ENCODE data around the gene MAP4K4.

Gene MAP4K4

GRCh38 chr2:101870444-101870843 is 172.9 kb downstream of the MAP4K4 start:
- no peak for DNase-seq (ENCODE audit: low read depth)

- no peak for DNase-seq (ENCODE audit: low read depth)
These were observed 174.0 kb downstream of the MAP4K4 start for GRCh38 chr2:101871480-101871879.

GRCh38 chr2:101872480-101872879 is 175.0 kb downstream of the MAP4K4 start:
- DNase-seq (ENCODE audit: low read depth), result no peak

GRCh38 chr2:101873543-101873942 is 176.0 kb downstream of the MAP4K4 start:
- no peak for DNase-seq (ENCODE audit: low read depth)

GRCh38 chr2:101874069-101874468 is 176.6 kb downstream of the MAP4K4 start:
- no peak for DNase-seq (ENCODE audit: low read depth)

GRCh38 chr2:101879466-101879865 is 182.0 kb downstream of the MAP4K4 start:
- no peak for DNase-seq (ENCODE audit: low read depth)

- no peak for DNase-seq (ENCODE audit: low read depth)
These were observed 183.6 kb downstream of the MAP4K4 start for GRCh38 chr2:101881131-101881530.

- no peak for DNase-seq (ENCODE audit: low read depth)
These were observed 185.3 kb downstream of the MAP4K4 start for GRCh38 chr2:101882769-101883307.

- peak; percentile 53 for DNase-seq (ENCODE audit: low read depth)
These were observed 186.4 kb downstream of the MAP4K4 start for GRCh38 chr2:101883860-101884259.

GRCh38 chr2:101884423-101884822 is 186.9 kb downstream of the MAP4K4 start:
- DNase-seq (ENCODE audit: low read depth), result no peak

- no peak for DNase-seq (ENCODE audit: low read depth)
These were observed 189.8 kb downstream of the MAP4K4 start for GRCh38 chr2:101887328-101887727.

GRCh38 chr2:101889460-101890098 is 192.1 kb downstream of the MAP4K4 start:
- no peak for DNase-seq (ENCODE audit: low read depth)

- DNase-seq (ENCODE audit: low read depth), result no peak
These were observed 194.9 kb downstream of the MAP4K4 start for GRCh38 chr2:101892377-101892776.

- DNase-seq (ENCODE audit: low read depth), result no peak
These were observed 196.3 kb downstream of the MAP4K4 start for GRCh38 chr2:101893681-101894381.

GRCh38 chr2:101895039-101895438 is 197.5 kb downstream of the MAP4K4 start:
- no peak for DNase-seq (ENCODE audit: low read depth)

GRCh38 chr2:101895819-101896322 is 198.4 kb downstream of the MAP4K4 start:
- DNase-seq (ENCODE audit: low read depth), result no peak

GRCh38 chr2:101897301-101897700 is 199.8 kb downstream of the MAP4K4 start:
- no peak for DNase-seq (ENCODE audit: low read depth)

GRCh38 chr2:101899265-101899664 is 201.8 kb downstream of the MAP4K4 start:
- DNase-seq (ENCODE audit: low read depth), result no peak

GRCh38 chr2:101899871-101900270 is 202.4 kb downstream of the MAP4K4 start:
- no peak for DNase-seq (ENCODE audit: low read depth)

- DNase-seq (ENCODE audit: low read depth), result no peak
These were observed 202.9 kb downstream of the MAP4K4 start for GRCh38 chr2:101900375-101900774.

GRCh38 chr2:101901241-101901640 is 203.7 kb downstream of the MAP4K4 start:
- DNase-seq (ENCODE audit: low read depth), result no peak

- no peak for DNase-seq (ENCODE audit: low read depth)
These were observed 204.7 kb downstream of the MAP4K4 start for GRCh38 chr2:101902169-101902568.

GRCh38 chr2:101904916-101905315 is 207.4 kb downstream of the MAP4K4 start:
- DNase-seq (ENCODE audit: low read depth), result no peak

Data from fibroblast of the conjunctiva (primary cell).